Kidney epithelial cell (primary cell): ENCODE data around the gene TMEM237. TPM values are rescaled to one million over a fixed set of nuclear protein-coding genes. Genes with fewer than 3 reads are reported as not detected.
"Not testable (repeated sequence)": the region's sequence is repeated elsewhere in the genome, so short reads cannot be mapped to it uniquely, and the experiment has no call there.

ENCODE experiments used
- DNase-seq: peaks from one replicate; pipeline ENCODE4 v3.0.0-alpha.2; 2010; ENCODE audit warnings: low read depth
- H3K27me3 ChIP-seq: 2 replicates; pipeline ENCODE4 v1.6.0; 2011; ENCODE audit warnings: low read length; ENCODE audit not compliant: control insufficient read depth, insufficient read depth
- H3K36me3 ChIP-seq: 2 replicates; pipeline ENCODE4 v1.5.1; 2011; ENCODE audit warnings: low read length; ENCODE audit not compliant: control insufficient read depth, insufficient read depth
- H3K4me3 ChIP-seq: 2 replicates; pipeline ENCODE4 v1.5.1; 2011; ENCODE audit warnings: low read depth, mild to moderate bottlenecking, control low read depth, low read length
- total RNA-seq: library from RNA; depleted of rRNA; stranded (reverse); fragments of >200 nt; gene quantifications from 2 replicates; pipeline ENCODE4 v1.2.3, GENCODE V29; 2015
- TF ChIP-seq, protein P1 (sequence below): IDR thresholded peaks from 2 replicates; pipeline ENCODE4 v1.5.1; 2011; ENCODE audit warnings: mild to moderate bottlenecking, moderate library complexity, low read length, control low read depth, inconsistent platforms; ENCODE audit not compliant: insufficient read depth, poor library complexity, severe bottlenecking

The TMEM237 gene
- total RNA-seq, 1 donor from 2014 or later: 24.4 TPM

GRCh38 chr2:201674298-201674697 lies 31.0 kb upstream of the TMEM237 start:
- DNase-seq: no peak
- H3K36me3 ChIP-seq: no peaks in the 10 kb centered on the region
- TF ChIP-seq, protein P1, sequence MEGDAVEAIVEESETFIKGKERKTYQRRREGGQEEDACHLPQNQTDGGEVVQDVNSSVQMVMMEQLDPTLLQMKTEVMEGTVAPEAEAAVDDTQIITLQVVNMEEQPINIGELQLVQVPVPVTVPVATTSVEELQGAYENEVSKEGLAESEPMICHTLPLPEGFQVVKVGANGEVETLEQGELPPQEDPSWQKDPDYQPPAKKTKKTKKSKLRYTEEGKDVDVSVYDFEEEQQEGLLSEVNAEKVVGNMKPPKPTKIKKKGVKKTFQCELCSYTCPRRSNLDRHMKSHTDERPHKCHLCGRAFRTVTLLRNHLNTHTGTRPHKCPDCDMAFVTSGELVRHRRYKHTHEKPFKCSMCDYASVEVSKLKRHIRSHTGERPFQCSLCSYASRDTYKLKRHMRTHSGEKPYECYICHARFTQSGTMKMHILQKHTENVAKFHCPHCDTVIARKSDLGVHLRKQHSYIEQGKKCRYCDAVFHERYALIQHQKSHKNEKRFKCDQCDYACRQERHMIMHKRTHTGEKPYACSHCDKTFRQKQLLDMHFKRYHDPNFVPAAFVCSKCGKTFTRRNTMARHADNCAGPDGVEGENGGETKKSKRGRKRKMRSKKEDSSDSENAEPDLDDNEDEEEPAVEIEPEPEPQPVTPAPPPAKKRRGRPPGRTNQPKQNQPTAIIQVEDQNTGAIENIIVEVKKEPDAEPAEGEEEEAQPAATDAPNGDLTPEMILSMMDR: no peak
- H3K4me3 ChIP-seq: no peak overlapping the region
- no peaks in the 10 kb centered on the region for H3K27me3 ChIP-seq

- H3K36me3 ChIP-seq: no peaks in the 10 kb centered on the region
- H3K4me3 ChIP-seq: no peak overlapping the region
- TF ChIP-seq, protein P1: no peak
- DNase-seq: no peak
- no peaks in the 10 kb centered on the region for H3K27me3 ChIP-seq
Observed at GRCh38 chr2:201673546-201673945, 30.2 kb upstream of the TMEM237 start.

GRCh38 chr2:201671205-201671604 lies 27.9 kb upstream of the TMEM237 start:
- H3K27me3 ChIP-seq, H3K36me3 ChIP-seq, DNase-seq, H3K4me3 ChIP-seq: not testable (repeated sequence)

DNA sequence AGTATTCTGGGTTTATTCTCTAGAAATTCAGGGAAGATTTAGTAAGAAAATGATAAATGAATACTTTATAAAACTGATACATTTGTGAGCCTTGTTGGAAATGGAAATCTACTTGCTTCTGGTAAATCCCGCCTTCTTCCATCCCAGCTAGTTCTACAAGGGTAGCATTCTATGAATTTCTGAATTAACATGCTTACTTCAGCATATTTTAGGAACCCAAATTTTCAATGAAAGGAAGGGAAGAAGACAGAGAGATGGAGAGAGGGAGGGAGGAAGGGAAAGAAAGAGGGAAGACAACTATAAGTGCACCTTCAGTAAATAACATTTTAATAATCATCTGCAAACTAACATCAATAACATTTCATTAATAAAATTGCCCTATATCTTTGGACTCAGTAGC lies 26.6 kb upstream of the TMEM237 start:
- Histone ChIP-seq H3K4me3 (no peak overlapping the region), H3K36me3 (no peaks in the 10 kb centered on the region), H3K27me3 (no peaks in the 10 kb centered on the region)
- DNase-seq: no peak
- TF ChIP-seq, protein P1: no peak

GRCh38 chr2:201668402-201668910 lies 25.2 kb upstream of the TMEM237 start:
- Histone ChIP-seq H3K4me3 (no peak overlapping the region), H3K27me3 (no peaks in the 10 kb centered on the region), H3K36me3 (no peaks in the 10 kb centered on the region)
- no peak for DNase-seq
- TF ChIP-seq, protein P1: no peak

- Histone ChIP-seq H3K27me3 (no peaks in the 10 kb centered on the region), H3K36me3 (no peaks in the 10 kb centered on the region), H3K4me3 (no peak overlapping the region)
- no peak for DNase-seq
- TF ChIP-seq, protein P1: no peak
Observed at GRCh38 chr2:201664334-201664733, 21.0 kb upstream of the TMEM237 start.
